Urinary bladder (tissue), 4 donors: Measurements from ENCODE around the gene BEND5. TPM values are rescaled to one million over a fixed set of nuclear protein-coding genes. Genes with fewer than 3 reads are reported as not detected.

Source experiments
- DNase-seq: peaks from one replicate; pipeline ENCODE4 v3.0.0-alpha.2; 2015; ENCODE audit errors: extremely low spot score
- H3K27ac ChIP-seq: one replicate; pipeline ENCODE4 v1.5.1; 2013; ENCODE audit warnings: low read depth, mild to moderate bottlenecking, moderate library complexity
- H3K36me3 ChIP-seq: one replicate; pipeline ENCODE4 v1.6.1; 2013; ENCODE audit warnings: mild to moderate bottlenecking, moderate library complexity; ENCODE audit not compliant: insufficient read depth
- H3K4me1 ChIP-seq: one replicate; pipeline ENCODE4 v1.6.1; 2013; ENCODE audit warnings: mild to moderate bottlenecking, moderate library complexity; ENCODE audit not compliant: insufficient read depth
- H3K4me3 ChIP-seq: one replicate; pipeline ENCODE4 v1.5.1; 2013; ENCODE audit warnings: low read depth, low read length
- WGBS: extraction: QIAGEN DNeasy Blood & Tissue Kit; methylation state at CpG from one replicate; pipeline ENCODE4 v1.1.7; 2013; 5-methylcytosine and 5-hydroxymethylcytosine counted together
- polyA plus RNA-seq: library from polyadenylated mRNA; stranded (reverse); fragments of 200-250 nt; gene quantifications from one replicate; pipeline ENCODE4 v1.2.3, GENCODE V29; 2013
- total RNA-seq: library from RNA; depleted of rRNA; stranded (reverse); fragments of >200 nt; gene quantifications from one replicate; pipeline ENCODE4 v1.2.3, GENCODE V29; 2014
- donor health status: healthy with polysubstance abuse.
- donor health status: healthy.

Gene BEND5
- total and polyA plus RNA-seq, 2 donors, result 10.3 to 10.8 TPM

GRCh38 chr1:48785869-48786268 lies 9.2 kb upstream of the BEND5 start:
- 87% methylated on average over 1 of the region's 1 CpG for WGBS

GRCh38 chr1:48784301-48784700 lies 7.6 kb upstream of the BEND5 start:
- Histone ChIP-seq H3K27ac (no peak overlapping the region), H3K4me1 (no peaks in the 10 kb centered on the region), H3K4me3 (no peak overlapping the region), H3K36me3 (no peaks in the 10 kb centered on the region)
- DNase-seq, result no peak
- WGBS, result 88% methylated on average over 2 of the region's 2 CpGs

More at GRCh38 chr1:48785869-48786268, 9.2 kb upstream of the BEND5 start:
- DNase-seq, result no peak
- H3K4me1 ChIP-seq, result no peaks in the 10 kb centered on the region
- H3K36me3 ChIP-seq, result no peaks in the 10 kb centered on the region
- H3K27ac ChIP-seq, result no peak overlapping the region
- H3K4me3 ChIP-seq, result no peak overlapping the region

- peak overlapping the region; percentile 99 for H3K4me3 ChIP-seq
- H3K4me1 ChIP-seq, result peaks cover 4% of the 10 kb centered on the region
- H3K36me3 ChIP-seq, result no peaks in the 10 kb centered on the region
- H3K27ac ChIP-seq, result no peak overlapping the region
- DNase-seq, result no peak
- 8% methylated on average over 17 of the region's 17 CpGs for WGBS
Observed at GRCh38 chr1:48777219-48777895, 666 bp upstream of the BEND5 start.

GRCh38 chr1:48775831-48776392 lies 779 bp downstream of the BEND5 start:
- Histone ChIP-seq H3K36me3 (no peaks in the 10 kb centered on the region), H3K4me3 (peak overlapping the region; percentile 99), H3K4me1 (peaks cover 5% of the 10 kb centered on the region), H3K27ac (peak overlapping the region; percentile 15)
- WGBS, result 6% methylated on average over 7 of the region's 7 CpGs
- no peak for DNase-seq

GRCh38 chr1:48773133-48773532 lies 3.6 kb downstream of the BEND5 start:
- WGBS, result 88% methylated on average over 1 of the region's 1 CpG
- no peak overlapping the region for H3K4me3 ChIP-seq
- no peaks in the 10 kb centered on the region for H3K36me3 ChIP-seq
- no peak overlapping the region for H3K27ac ChIP-seq
- peaks cover 5% of the 10 kb centered on the region for H3K4me1 ChIP-seq
- DNase-seq, result no peak

- H3K36me3 ChIP-seq, result no peaks in the 10 kb centered on the region
- WGBS, result 81% methylated on average over 2 of the region's 2 CpGs
- DNase-seq, result no peak
- H3K27ac ChIP-seq, result no peak overlapping the region
- H3K4me3 ChIP-seq, result no peak overlapping the region
- H3K4me1 ChIP-seq, result peaks cover 7% of the 10 kb centered on the region
Observed at GRCh38 chr1:48772211-48772610, 4.5 kb downstream of the BEND5 start.

- 41% methylated on average over 2 of the region's 2 CpGs for WGBS
- no peak overlapping the region for H3K27ac ChIP-seq
- no peaks in the 10 kb centered on the region for H3K36me3 ChIP-seq
- no peak overlapping the region for H3K4me3 ChIP-seq
- no peak for DNase-seq
- peaks cover 7% of the 10 kb centered on the region for H3K4me1 ChIP-seq
Observed at GRCh38 chr1:48771561-48771960, 5.1 kb downstream of the BEND5 start.

- H3K27ac ChIP-seq, result no peak overlapping the region
Observed at GRCh38 chr1:48767975-48768510, 8.6 kb downstream of the BEND5 start.

GRCh38 chr1:48765335-48765734 lies 11.4 kb downstream of the BEND5 start:
- no peak overlapping the region for H3K27ac ChIP-seq
- no peaks in the 10 kb centered on the region for H3K36me3 ChIP-seq
- H3K4me1 ChIP-seq, result peaks cover 1% of the 10 kb centered on the region
- DNase-seq, result no peak
- H3K4me3 ChIP-seq, result no peak overlapping the region
- WGBS, result 100% methylated on average over 1 of the region's 1 CpG

More at GRCh38 chr1:48767975-48768510, 8.6 kb downstream of the BEND5 start:
- no peak for DNase-seq
- H3K4me1 ChIP-seq, result peaks cover 5% of the 10 kb centered on the region
- no peak overlapping the region for H3K4me3 ChIP-seq
- no peaks in the 10 kb centered on the region for H3K36me3 ChIP-seq

- no peak overlapping the region for H3K4me3 ChIP-seq
- 67% methylated on average over 7 of the region's 7 CpGs for WGBS
- DNase-seq, result no peak
- H3K36me3 ChIP-seq, result no peaks in the 10 kb centered on the region
- no peak overlapping the region for H3K27ac ChIP-seq
- H3K4me1 ChIP-seq, result no peaks in the 10 kb centered on the region
Observed at GRCh38 chr1:48761986-48762385, 14.7 kb downstream of the BEND5 start.

- Histone ChIP-seq H3K4me1 (no peaks in the 10 kb centered on the region), H3K4me3 (no peak overlapping the region), H3K36me3 (no peaks in the 10 kb centered on the region), H3K27ac (no peak overlapping the region)
- no peak for DNase-seq
Observed at GRCh38 chr1:48761411-48761810, 15.3 kb downstream of the BEND5 start.

- no peaks in the 10 kb centered on the region for H3K36me3 ChIP-seq
- no peak for DNase-seq
- 39% methylated on average over 7 of the region's 7 CpGs for WGBS
- H3K4me1 ChIP-seq, result no peaks in the 10 kb centered on the region
- H3K4me3 ChIP-seq, result no peak overlapping the region
- no peak overlapping the region for H3K27ac ChIP-seq
Observed at GRCh38 chr1:48760857-48761256, 15.8 kb downstream of the BEND5 start.

- Histone ChIP-seq H3K36me3 (no peaks in the 10 kb centered on the region), H3K4me1 (no peaks in the 10 kb centered on the region), H3K4me3 (no peak overlapping the region), H3K27ac (no peak overlapping the region)
- 97% methylated on average over 18 of the region's 18 CpGs for WGBS
- no peak for DNase-seq
Observed at GRCh38 chr1:48758976-48759375, 17.7 kb downstream of the BEND5 start.

- 94% methylated on average over 2 of the region's 2 CpGs for WGBS
- Histone ChIP-seq H3K27ac (no peak overlapping the region), H3K4me3 (no peak overlapping the region), H3K4me1 (no peaks in the 10 kb centered on the region), H3K36me3 (no peaks in the 10 kb centered on the region)
- DNase-seq, result no peak
Observed at GRCh38 chr1:48757363-48757762, 19.3 kb downstream of the BEND5 start.
